Limb (tissue), 2 donors: ENCODE measurements around the gene SPEF1.
"Not testable (repeated sequence)": the region's sequence is repeated elsewhere in the genome, so short reads cannot be mapped to it uniquely, and the experiment has no call there.

Source experiments
- DNase-seq, 2 donors: peaks; one replicate each; pipeline ENCODE4 v3.0.0-alpha.2; 2016; ENCODE audit errors: extremely low spot score in 2 of 2

The SPEF1 gene

DNA sequence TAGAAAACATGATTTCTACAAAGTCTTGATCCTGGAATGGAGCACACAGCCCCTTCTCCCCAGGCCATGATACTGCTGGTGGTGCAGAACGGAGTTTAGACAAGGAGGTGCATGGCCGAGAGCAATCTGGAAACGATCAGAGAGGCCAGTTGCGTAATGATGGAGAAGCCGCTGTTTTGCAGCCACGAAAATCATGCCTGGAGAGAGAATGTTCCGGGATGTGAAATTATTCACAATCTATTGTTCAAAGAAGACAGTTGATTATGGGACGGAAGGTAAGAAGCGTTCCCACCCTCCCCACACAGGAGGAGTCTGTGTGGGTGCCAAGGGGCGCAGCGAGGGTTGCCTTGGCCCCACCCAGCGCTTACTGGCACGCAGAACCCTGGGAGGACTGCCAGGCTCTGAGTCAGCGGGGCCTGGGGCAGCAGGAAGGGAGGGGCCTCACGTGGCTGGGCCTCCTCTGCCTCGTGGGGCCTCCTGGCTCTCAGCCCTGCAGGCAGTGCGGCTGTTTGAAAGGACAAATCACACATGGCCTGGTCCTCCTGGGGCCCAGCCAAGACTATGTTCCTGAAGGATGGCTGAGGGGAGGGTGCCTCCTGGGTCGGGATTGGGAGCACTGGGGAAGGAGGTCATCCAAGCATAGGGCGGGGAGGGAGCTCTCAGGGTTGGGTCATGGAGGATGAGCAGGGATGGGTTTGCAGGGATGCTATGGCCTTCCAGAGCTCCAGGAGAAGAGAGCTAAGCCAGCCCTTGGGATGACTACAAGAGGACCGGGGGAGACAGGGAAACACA lies 30.4 kb upstream of the SPEF1 start:
- peak; percentile 93 to 97 for DNase-seq

- DNase-seq = no peak
These were observed 27.3 kb upstream of the SPEF1 start for GRCh38 chr20:3808544-3808943.

DNA sequence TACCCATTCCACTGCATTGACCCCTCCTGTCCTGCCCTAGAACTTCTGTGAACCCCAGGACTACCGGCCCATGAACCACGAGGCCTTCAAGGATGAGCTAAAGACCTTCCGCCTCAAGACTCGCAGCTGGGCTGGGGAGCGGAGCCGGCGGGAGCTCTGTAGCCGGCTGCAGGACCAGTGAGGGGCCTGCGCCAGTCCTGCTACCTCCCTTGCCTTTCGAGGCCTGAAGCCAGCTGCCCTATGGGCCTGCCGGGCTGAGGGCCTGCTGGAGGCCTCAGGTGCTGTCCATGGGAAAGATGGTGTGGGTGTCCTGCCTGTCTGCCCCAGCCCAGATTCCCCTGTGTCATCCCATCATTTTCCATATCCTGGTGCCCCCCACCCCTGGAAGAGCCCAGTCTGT lies 23.5 kb upstream of the SPEF1 start:
- no peak for DNase-seq

- DNase-seq = no peak
These were observed 23.1 kb upstream of the SPEF1 start for GRCh38 chr20:3804254-3804751.

DNA sequence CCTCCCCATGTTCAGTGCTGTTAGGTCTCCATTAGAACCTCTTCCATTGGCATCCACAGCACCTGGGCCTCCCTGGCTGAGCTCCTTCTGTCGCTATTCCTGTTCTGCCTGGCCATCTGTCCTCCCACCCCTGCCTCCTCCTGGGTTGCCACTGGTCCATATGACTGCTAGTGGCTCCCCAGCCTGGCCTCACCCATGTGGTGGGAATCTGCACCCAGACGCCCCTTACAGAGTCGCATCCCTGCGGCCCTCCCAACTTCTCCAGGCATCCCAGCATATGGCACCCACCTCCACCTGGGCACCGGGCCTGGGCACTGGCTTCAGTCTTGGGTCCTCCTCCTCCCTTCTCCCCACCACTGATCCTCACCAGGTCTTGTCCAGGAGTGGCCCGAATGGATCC lies 22.6 kb upstream of the SPEF1 start:
- no peak for DNase-seq

DNA sequence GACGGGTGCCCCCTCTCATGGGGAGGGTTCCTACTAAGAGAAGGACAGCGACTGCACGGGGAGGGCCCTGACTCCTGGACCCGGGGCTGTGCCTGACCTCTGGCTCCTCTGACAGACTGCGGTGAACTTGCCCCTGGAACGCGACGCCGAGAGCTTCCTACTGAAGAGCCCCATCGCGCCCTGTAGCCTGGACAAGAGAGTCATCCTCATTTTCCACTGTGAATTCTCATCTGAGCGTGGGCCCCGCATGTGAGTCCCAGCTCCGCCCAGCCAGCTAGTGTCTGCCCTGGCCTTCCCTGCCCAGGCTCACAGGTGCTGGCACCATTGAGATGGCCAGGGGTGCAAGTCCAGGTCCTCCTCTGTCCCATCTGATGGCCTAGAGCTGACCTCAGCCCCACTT lies 22.0 kb upstream of the SPEF1 start:
- no peak for DNase-seq

DNA sequence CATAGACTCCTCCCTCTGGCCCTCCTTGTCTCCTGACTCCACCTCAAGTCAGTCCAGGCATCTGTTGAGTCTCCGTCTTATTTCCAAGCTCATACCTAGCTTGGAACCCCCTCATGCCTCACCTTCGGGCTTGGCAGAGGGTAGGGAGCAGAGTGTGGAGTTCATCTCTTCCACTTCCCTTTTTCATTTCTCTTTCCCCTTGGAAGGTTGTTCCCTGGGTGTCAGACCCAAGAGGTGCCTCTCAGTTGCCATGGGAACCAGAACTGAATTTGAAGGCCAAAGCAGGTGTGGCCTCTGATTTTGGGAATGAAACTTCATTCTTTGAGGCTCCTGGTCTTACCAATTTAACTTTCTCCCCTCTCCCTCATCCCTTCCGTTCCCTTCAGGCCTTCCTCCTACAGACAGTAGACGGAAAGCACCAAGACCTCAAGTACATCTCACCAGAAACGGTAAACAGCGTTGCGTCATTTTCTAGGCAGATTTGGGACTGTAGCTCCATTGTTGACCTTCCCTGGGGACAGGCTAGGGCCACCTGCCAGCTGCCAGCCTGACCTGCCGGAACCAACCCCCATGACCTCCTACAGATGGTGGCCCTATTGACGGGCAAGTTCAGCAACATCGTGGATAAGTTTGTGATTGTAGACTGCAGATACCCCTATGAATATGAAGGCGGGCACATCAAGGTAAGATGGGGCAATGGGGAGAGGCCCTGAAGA lies 21.4 kb upstream of the SPEF1 start:
- DNase-seq = no peak

DNA sequence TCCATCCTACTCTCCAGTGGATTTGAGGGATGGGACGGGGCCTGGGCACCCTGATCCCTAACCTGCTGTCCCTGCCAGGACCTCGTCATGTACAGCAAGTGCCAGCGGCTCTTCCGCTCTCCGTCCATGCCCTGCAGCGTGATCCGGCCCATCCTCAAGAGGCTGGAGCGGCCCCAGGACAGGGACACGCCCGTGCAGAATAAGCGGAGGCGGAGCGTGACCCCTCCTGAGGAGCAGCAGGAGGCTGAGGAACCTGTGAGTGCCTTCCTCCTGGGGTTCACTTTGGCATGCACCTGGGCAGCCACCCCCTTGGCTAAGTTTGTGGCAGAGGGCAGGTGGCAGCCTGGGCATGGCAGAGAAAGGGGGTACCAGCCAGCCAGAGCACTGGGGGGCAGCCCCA lies 20.6 kb upstream of the SPEF1 start:
- no peak for DNase-seq

DNA sequence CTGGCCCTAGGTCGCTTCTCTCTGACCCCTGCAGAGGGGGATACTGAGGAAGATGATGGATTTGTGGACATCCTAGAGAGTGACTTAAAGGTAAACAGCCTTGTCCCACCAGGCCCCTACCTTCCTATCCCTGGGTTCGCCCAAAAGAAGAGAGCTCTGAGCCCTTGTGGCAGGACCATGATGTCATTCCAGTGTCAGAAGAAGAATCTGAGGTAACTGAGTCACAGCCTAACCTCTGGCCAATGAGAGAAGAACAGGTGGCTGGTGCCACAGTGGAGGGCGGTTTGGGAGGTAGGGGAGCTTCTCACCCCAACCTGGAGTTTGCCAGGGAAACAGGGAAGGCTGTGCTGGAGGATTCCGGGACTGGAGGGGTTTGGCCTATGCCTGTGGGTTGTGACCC lies 20.1 kb upstream of the SPEF1 start:
- DNase-seq = no peak

DNA sequence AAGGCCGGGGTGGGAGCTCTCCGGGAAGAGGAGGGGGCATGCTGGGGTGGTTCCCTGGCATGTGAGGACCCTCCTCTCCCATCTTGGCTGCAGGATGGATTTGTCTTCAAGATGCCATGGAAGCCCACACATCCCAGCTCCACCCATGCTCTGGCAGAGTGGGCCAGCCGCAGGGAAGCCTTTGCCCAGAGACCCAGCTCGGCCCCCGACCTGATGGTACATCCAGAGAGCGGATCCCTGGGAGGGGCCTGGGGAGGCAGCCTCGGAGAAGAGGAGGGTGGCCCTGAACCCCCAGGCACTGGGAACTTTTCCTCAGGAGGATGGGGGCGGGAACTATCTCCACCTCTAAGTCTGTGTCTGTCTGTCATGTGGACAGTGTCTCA lies 19.6 kb upstream of the SPEF1 start:
- DNase-seq = no peak

GRCh38 chr20:3800256-3800877 lies 19.1 kb upstream of the SPEF1 start:
- no peak for DNase-seq

DNA sequence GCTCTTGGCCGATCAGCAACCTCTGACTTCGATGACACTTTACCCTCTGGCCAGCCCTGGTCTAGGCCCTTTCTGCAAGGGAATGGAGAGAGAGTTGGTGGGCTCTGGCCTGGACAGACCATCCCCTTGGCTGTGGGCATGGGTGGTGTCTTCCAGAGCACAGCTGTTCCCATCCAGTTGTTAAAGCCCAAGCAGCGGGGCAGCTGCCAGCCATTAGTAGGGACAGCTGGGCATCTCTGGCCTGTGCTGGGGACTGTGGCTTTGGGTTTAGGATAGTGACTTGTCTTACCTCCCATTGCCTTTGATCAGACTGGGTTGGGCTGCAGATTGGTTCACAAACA lies 17.6 kb upstream of the SPEF1 start:
- peak; percentile 25 to 53 for DNase-seq

DNA sequence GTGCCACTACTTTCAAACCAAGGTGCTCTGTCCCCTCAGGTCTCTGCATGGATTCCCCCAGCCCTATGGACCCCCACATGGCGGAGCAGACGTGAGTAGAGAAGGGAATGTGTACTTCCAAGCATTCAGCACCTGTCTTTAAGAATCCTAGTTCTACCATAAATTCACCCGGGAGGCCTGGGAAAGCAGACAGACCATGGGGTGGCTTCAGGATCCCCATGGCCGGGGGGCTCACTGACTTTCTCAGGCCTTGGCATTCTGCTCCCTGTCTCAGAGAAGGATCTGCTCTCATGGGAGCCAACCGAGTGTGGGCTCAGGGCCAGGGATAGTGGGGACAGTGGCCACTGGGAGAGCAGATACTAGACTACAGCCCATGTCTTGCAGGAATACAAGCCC lies 17.1 kb upstream of the SPEF1 start:
- peak in 1 of 2 donors; percentile 27 for DNase-seq

DNA sequence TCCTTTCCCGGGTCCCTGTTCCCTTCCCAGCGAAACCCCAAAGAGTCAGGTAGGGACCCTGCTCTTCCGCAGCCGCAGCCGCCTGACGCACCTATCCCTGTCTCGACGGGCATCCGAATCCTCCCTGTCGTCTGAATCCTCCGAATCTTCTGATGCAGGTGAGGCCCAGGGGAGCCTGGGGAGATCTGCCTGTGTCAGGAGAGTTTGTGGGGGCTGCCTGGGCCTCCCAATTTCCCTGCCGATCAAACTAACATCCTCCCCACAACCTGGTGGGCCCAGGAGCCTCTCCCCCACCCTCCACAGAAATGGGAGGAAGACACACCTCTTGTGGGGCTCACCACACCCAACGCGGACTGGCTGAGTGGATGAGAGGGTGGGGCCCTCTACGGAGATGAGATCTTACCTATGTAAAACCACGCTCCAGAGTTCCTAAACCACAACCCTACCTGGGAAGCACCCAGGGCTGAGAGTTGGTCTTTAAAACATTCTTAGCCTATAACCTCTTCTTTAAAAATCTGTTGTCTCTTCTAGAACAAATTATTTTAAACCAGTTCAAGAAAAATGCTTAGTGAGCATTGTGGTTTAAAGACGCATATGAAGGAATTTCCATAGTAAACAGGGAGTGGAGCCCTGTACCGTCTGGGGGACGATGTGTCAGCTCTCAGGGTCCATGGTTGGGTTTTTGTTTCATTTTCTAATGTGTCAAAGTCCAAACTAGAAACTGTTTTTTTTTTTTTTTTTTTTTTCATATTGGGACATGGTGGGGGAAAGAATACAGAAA lies 16.5 kb upstream of the SPEF1 start:
- no peak for DNase-seq

- peak in 1 of 2 donors; percentile 36 for DNase-seq
These were observed 15.9 kb upstream of the SPEF1 start for GRCh38 chr20:3797226-3797545.

- no peak for DNase-seq
These were observed 15.4 kb upstream of the SPEF1 start for GRCh38 chr20:3796477-3797225.

- peak; percentile 94 to 95 for DNase-seq
These were observed 14.5 kb upstream of the SPEF1 start, which contains the start of gene CDC25B for GRCh38 chr20:3795511-3796468. Gene CDC25B (plus strand): TSS chr20:3796310. CDS start chr20:3796532, 222 bp downstream.

DNA sequence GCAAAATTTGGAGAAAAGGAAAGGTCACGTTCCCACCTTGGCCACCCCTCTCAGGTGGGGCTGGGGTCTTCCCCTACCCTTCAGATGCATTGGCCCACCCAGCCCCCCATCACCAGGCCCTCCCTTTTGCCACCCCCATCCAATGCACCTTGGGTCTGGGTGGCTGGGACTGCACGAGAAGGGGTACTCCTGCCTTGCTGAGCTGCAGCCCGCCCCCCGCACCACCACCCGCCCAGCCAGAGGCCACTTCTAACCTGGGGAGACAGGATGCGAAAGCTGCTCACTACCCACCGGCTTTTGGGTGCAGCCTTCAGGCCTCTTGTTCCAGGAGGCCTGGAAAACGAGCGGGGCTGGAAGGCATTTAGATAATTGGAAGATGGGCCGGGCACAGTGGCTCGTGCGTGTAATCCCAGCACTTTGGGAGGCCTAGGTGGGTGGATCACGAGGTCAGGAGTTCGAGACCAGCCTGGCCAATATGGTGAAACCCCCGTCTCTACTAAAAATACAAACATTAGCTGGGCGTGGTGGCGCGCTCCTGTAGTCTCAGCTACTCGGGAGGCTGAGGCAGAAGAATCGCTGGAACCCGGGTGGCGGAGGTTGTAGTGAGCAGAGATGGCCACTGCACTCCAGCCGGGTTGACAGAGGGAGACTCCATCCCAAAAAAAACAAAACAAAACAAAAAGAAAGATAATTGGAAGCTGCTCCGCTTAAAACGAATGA lies 13.6 kb upstream of the SPEF1 start:
- DNase-seq = peak in 1 of 2 donors; percentile 24

DNA sequence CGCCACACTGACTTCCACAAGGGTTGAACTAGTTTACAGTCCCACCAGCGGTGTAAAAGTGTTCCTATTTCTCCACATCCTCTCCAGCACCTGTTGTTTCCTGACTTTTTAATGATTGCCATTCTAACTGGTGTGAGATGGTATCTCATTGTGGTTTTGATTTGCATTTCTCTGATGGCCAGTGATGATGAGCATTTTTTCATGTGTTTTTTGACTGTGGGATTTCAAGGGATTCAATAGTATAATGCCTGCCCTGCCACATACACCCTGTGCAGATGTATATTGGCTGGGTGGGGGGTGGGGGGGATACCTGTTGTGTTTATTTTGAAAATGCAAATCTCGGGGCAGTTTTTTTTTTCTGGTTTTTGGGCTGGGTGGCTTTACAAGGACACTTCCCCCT lies 12.9 kb upstream of the SPEF1 start:
- DNase-seq = not testable (repeated sequence)
